DMS53 (cell line): ENCODE results near the gene TTC28.

Source experiments
- DNase-seq: peaks from one replicate; lab custom pipeline; 2025; lab: John Stamatoyannopoulos, UW

Gene TTC28

GRCh38 chr22:28051091-28051786 is 628.4 kb downstream of the TTC28 start:
- no peak for DNase-seq

- no peak for DNase-seq
Observed at GRCh38 chr22:28048529-28048928, 631.1 kb downstream of the TTC28 start.

GRCh38 chr22:28047740-28048139 is 631.9 kb downstream of the TTC28 start:
- no peak for DNase-seq

- no peak for DNase-seq
Observed at GRCh38 chr22:28046100-28046499, 633.5 kb downstream of the TTC28 start.

GRCh38 chr22:28044546-28045173 is 635.0 kb downstream of the TTC28 start:
- DNase-seq: peak; percentile 62

GRCh38 chr22:28043266-28043665 is 636.4 kb downstream of the TTC28 start:
- DNase-seq: no peak

GRCh38 chr22:28034760-28035401 is 644.8 kb downstream of the TTC28 start:
- DNase-seq: no peak

- no peak for DNase-seq
Observed at GRCh38 chr22:28034145-28034759, 645.4 kb downstream of the TTC28 start.

DNA sequence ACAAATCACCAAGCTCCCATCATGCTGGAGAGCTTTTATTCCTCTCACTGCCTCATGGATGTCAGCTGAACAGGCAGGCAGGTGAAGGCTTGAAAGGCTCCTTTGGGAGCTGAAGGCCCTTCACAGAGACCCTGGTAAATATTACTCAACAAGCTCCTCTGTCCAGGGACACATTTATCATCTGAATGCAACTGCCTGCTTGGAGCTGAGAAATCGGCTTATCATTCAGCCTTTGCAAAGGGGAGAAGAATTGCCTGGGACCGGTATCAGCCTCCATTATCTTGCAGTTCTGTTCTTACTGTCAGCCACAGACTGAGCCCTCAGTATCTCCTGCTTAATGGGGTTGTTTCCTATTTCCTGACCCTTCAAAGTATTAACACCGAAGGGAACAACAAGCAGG is 646.8 kb downstream of the TTC28 start:
- DNase-seq: no peak

DNA sequence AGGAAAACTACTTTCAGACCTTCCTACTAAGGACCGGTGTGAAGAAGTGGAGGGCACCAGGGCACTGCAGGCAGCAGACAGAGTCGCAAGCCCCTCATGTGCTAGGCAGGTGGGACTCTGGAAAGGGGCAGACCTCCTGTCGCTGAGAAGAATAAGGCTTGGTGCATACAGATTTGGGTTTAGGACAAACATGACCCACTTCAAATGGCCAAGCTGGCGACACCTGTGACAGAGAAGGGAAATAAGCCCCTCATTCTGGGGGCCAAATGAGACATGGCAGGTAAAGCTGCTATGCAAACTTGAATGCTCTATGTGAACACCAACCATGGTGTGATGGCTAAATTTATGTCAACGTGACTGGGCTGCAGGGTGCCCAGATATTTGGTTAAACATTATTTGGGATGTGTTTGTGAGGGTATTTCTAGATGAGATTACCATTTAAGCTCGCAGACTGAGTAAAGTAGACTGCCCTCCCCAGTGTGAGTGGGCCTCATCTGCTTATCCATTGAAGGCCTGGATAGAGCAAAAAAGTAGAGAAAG is 648.2 kb downstream of the TTC28 start:
- DNase-seq: no peak

DNA sequence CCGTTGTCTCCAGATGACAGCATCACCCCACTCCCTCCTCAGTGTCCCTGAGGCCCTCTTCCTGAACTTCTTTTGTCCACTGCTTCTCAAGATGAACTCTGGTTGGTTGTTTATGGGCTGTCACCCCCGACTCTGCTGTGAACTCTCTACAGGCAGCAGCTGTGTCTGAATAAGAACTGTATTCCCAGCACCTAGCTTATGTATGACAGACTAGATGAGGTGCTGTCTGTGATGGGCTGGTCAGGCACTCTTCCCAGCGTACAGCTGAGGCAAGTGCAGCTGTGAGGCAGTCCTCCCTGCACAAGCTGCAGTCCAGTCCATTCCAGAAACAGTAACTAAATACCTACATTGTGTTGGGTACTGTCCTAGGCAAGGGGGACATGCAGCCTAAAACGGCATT is 649.2 kb downstream of the TTC28 start:
- DNase-seq: no peak

- DNase-seq: no peak
Observed at GRCh38 chr22:28029956-28030355, 649.7 kb downstream of the TTC28 start.

- peak; percentile 88 for DNase-seq
Observed at GRCh38 chr22:28029201-28029948, 650.3 kb downstream of the TTC28 start.

GRCh38 chr22:28027453-28028448 is 651.9 kb downstream of the TTC28 start:
- DNase-seq: no peak

- no peak for DNase-seq
Observed at GRCh38 chr22:28025866-28026575, 653.6 kb downstream of the TTC28 start.

DNA sequence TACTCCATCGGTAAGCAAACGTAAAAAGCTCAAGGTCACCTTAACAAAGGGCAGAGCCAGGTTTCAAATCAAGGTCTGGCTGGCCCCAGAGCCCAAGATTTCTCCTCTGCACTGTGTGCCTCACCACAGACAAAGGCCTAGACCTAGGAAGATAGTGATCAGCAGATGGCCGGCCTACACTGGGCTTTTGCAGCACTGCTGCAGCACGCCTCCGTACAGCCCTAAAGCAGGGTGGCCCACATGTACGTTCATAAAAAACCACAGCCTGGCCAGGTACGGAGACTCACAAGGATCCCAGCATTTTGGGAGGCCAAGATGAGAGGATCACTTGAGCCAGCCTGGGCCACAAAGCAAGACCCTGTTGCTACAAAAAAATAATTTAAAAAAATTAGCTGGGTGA is 654.3 kb downstream of the TTC28 start:
- no peak for DNase-seq

GRCh38 chr22:28024422-28024888 is 655.2 kb downstream of the TTC28 start:
- no peak for DNase-seq

DNA sequence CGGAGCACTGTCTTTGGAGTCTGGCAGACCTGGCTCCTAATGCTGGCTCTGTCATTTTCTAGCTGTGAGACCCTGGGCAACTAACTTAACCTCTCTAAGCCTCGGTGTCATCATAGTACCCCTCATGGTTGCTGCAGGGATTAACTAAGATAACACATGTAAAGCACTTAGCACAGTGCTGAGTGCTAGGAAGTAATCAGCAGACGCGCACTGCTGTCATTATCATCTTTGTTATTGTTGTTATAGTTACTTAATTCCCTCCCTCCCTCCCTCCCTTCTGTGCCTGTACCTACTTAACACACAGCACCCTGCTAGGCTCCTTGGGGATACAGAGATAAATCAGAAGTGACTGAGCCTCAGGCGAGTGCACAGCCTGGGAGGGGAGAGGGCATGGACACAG is 655.9 kb downstream of the TTC28 start:
- no peak for DNase-seq

DNA sequence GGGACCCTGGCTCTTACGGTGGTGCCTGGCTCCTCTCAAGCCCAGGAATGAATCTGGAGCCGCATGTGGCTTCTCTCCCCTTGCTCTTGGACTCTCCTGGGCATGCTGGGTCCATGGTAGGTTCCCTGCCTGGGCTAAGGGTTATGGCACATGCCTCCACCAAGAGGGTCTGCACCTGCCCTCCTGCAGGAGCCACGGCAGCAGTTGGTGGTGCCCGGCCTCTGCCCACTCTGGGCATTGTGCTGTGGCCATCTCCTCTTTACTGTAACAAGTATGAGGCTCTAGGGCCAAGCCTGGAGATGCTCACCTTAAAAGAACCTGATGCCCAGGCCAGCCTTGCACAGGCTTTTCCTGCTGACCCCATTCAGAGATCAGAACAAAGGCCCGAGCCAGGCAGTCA is 656.6 kb downstream of the TTC28 start:
- no peak for DNase-seq
